ENCODE measurements around the gene SETD6. TPM values are rescaled to one million over a fixed set of nuclear protein-coding genes. Genes with fewer than 3 reads are reported as not detected.

The SETD6 gene
- total RNA-seq, 4 donors from 2014 or later, result 18.2 to 27.5 (median 22.0) TPM

- 92% methylated on average over 5 of the region's 5 CpGs for WGBS
- intact Hi-C loops (cut with DNase I), result no loop called here
These were observed 14.9 kb downstream of the SETD6 start for GRCh38 chr16:58530179-58530578.

GRCh38 chr16:58532414-58532813, 17.1 kb downstream of the SETD6 start:
- Histone ChIP-seq H3K36me3 (peaks cover 78 to 100% (median 96%) of the 10 kb centered on the region in 4 donors), H3K27me3 (no peaks in the 10 kb centered on the region), H3K9me3 (no peaks in the 10 kb centered on the region), H3K27ac (replicated peaks in 1 of 4) (no peak overlapping the region), H3K4me1 (no peaks in the 10 kb centered on the region), H3K4me3 (no peak overlapping the region)
- DNase-seq (ENCODE audit: extremely low spot score), result no peak
- intact Hi-C loops (cut with DNase I), result no loop called here
- no peak for TF ChIP-seq CTCF (IDR thresholded peaks at IDR 0.05)
- TF ChIP-seq POLR2A (IDR thresholded peaks at IDR 0.05; ENCODE audit: low read depth), result no peak
- no peak for TF ChIP-seq POLR2AphosphoS5 (IDR thresholded peaks at IDR 0.05)
- no peak for TF ChIP-seq EP300 (IDR thresholded peaks at IDR 0.05)
- WGBS, result 92% methylated on average over 3 of the region's 3 CpGs

More at GRCh38 chr16:58530179-58530578, 14.9 kb downstream of the SETD6 start:
- H3K27me3 ChIP-seq, result no peaks in the 10 kb centered on the region
- H3K27ac ChIP-seq (replicated peaks in 1 of 4), result no peak overlapping the region
- TF ChIP-seq EP300 (IDR thresholded peaks at IDR 0.05), result no peak
- no peak for TF ChIP-seq CTCF (IDR thresholded peaks at IDR 0.05)
- no peak overlapping the region for H3K4me3 ChIP-seq
- H3K36me3 ChIP-seq, result peaks cover 70 to 100% (median 95%) of the 10 kb centered on the region in 4 donors
- H3K9me3 ChIP-seq, result no peaks in the 10 kb centered on the region
- DNase-seq (ENCODE audit: extremely low spot score), result no peak
- H3K4me1 ChIP-seq, result no peaks in the 10 kb centered on the region

GRCh38 chr16:58533751-58534470, 18.6 kb downstream of the SETD6 start:
- peaks cover 85 to 100% (median 96%) of the 10 kb centered on the region in 4 donors for H3K36me3 ChIP-seq
- H3K9me3 ChIP-seq, result no peaks in the 10 kb centered on the region
- H3K4me3 ChIP-seq, result no peak overlapping the region
- WGBS, result 89% methylated on average over 14 of the region's 14 CpGs
- H3K27ac ChIP-seq (replicated peaks in 1 of 4), result no peak overlapping the region
- no peaks in the 10 kb centered on the region for H3K27me3 ChIP-seq
- TF ChIP-seq POLR2A (IDR thresholded peaks at IDR 0.05; ENCODE audit: low read depth), result no peak
- TF ChIP-seq EP300 (IDR thresholded peaks at IDR 0.05), result no peak
- no peak for TF ChIP-seq CTCF (IDR thresholded peaks at IDR 0.05)
- no peak for TF ChIP-seq POLR2AphosphoS5 (IDR thresholded peaks at IDR 0.05)
- no peak for DNase-seq (ENCODE audit: extremely low spot score)
- intact Hi-C loops (cut with DNase I), result no loop called here
- H3K4me1 ChIP-seq, result no peaks in the 10 kb centered on the region

DNA sequence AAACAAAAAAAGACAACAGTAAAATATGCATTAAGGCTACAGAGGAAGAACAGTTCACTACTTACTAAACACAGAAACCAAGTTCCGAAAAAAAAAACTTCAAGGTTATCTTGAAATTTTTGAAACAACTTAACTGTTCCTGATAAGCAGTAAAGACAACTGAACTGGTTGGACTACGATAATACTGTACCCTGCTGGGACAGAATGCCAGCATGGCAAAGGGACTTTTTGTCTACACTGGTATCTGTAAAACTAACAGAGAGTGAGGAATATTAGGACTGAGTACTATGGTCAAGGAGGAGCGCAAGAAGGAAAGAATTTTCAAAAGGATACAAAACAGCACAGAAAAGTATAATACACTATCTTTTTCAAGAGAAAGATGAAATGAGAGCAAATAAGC, 19.8 kb downstream of the SETD6 start:
- Histone ChIP-seq H3K9me3 (no peaks in the 10 kb centered on the region), H3K4me3 (no peak overlapping the region), H3K4me1 (no peaks in the 10 kb centered on the region), H3K27me3 (no peaks in the 10 kb centered on the region), H3K36me3 (peaks cover 84 to 100% (median 98%) of the 10 kb centered on the region in 4 donors), H3K27ac (replicated peaks in 1 of 4) (no peak overlapping the region)
- DNase-seq (ENCODE audit: extremely low spot score), result no peak
- intact Hi-C loops (cut with DNase I), result no loop called here
- TF ChIP-seq POLR2AphosphoS5 (IDR thresholded peaks at IDR 0.05), result no peak
- TF ChIP-seq CTCF (IDR thresholded peaks at IDR 0.05), result no peak
- no peak for TF ChIP-seq EP300 (IDR thresholded peaks at IDR 0.05)
- TF ChIP-seq POLR2A (IDR thresholded peaks at IDR 0.05; ENCODE audit: low read depth), result no peak
- WGBS, result 93% methylated on average over 3 of the region's 3 CpGs

DNA sequence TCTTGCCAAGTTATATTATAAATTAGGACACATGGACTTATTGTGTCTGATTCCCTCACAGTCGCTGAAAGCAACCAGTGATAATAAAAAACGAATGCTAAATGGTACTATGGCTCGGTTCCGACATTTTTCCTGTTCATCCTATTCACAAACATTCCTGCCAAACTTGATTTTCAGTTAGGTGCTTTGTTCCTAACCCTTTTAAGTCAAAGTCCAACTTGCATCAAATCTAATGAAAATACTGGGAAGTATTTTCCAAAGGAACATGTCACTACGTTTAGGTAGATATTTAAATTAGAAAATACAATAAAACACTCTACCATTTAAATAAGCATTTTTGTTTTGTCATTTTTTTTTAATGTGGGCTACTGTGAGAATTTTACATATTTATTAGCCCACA, 21.0 kb downstream of the SETD6 start:
- Histone ChIP-seq H3K4me3 (no peak overlapping the region), H3K9me3 (no peaks in the 10 kb centered on the region), H3K27me3 (no peaks in the 10 kb centered on the region), H3K36me3 (peaks cover 84 to 100% (median 98%) of the 10 kb centered on the region in 4 donors), H3K4me1 (no peaks in the 10 kb centered on the region), H3K27ac (replicated peaks in 1 of 4) (no peak overlapping the region)
- WGBS, result 83% methylated on average over 5 of the region's 5 CpGs
- no peak for TF ChIP-seq POLR2AphosphoS5 (IDR thresholded peaks at IDR 0.05)
- no peak for TF ChIP-seq CTCF (IDR thresholded peaks at IDR 0.05)
- TF ChIP-seq EP300 (IDR thresholded peaks at IDR 0.05), result no peak
- no peak for TF ChIP-seq POLR2A (IDR thresholded peaks at IDR 0.05; ENCODE audit: low read depth)
- no peak for DNase-seq (ENCODE audit: extremely low spot score)
- intact Hi-C loops (cut with DNase I), result no loop called here

All from esophagus muscularis mucosa (tissue), 4 donors.